ENCODE results near the gene BIN1.

Gene BIN1

GRCh38 chr2:127078028-127078427 is 28.9 kb downstream of the BIN1 start:
- no peak for DNase-seq (ENCODE audit: low read depth in 2 of 2)

GRCh38 chr2:127076924-127077323 is 30.0 kb downstream of the BIN1 start:
- no peak for DNase-seq (ENCODE audit: low read depth in 2 of 2)

- no peak for DNase-seq (ENCODE audit: low read depth in 2 of 2)
Observed at GRCh38 chr2:127076290-127076689, 30.7 kb downstream of the BIN1 start.

GRCh38 chr2:127075821-127076220 is 31.1 kb downstream of the BIN1 start:
- DNase-seq (ENCODE audit: low read depth in 2 of 2): no peak

- DNase-seq (ENCODE audit: low read depth in 2 of 2): no peak
Observed at GRCh38 chr2:127074936-127075335, 32.0 kb downstream of the BIN1 start.

GRCh38 chr2:127074358-127074757 is 32.6 kb downstream of the BIN1 start:
- DNase-seq (ENCODE audit: low read depth in 2 of 2): no peak

GRCh38 chr2:127072970-127073369 is 34.0 kb downstream of the BIN1 start:
- no peak for DNase-seq (ENCODE audit: low read depth in 2 of 2)

GRCh38 chr2:127072396-127072795 is 34.6 kb downstream of the BIN1 start:
- DNase-seq (ENCODE audit: low read depth in 2 of 2): no peak

GRCh38 chr2:127071901-127072328 is 35.0 kb downstream of the BIN1 start:
- DNase-seq (ENCODE audit: low read depth in 2 of 2): no peak

- no peak for DNase-seq (ENCODE audit: low read depth in 2 of 2)
Observed at GRCh38 chr2:127070221-127070620, 36.7 kb downstream of the BIN1 start.

- DNase-seq (ENCODE audit: low read depth in 2 of 2): no peak
Observed at GRCh38 chr2:127069536-127069935, 37.4 kb downstream of the BIN1 start.

- no peak for DNase-seq (ENCODE audit: low read depth in 2 of 2)
Observed at GRCh38 chr2:127069003-127069402, 38.0 kb downstream of the BIN1 start.

GRCh38 chr2:127068351-127068741 is 38.6 kb downstream of the BIN1 start:
- no peak for DNase-seq (ENCODE audit: low read depth in 2 of 2)

GRCh38 chr2:127067620-127068350 is 39.2 kb downstream of the BIN1 start:
- DNase-seq (ENCODE audit: low read depth in 2 of 2): peak; percentile 69

- no peak for DNase-seq (ENCODE audit: low read depth in 2 of 2)
Observed at GRCh38 chr2:127066942-127067341, 40.0 kb downstream of the BIN1 start.

- no peak for DNase-seq (ENCODE audit: low read depth in 2 of 2)
Observed at GRCh38 chr2:127065940-127066318, 41.0 kb downstream of the BIN1 start.

GRCh38 chr2:127065299-127065939 is 41.5 kb downstream of the BIN1 start:
- no peak for DNase-seq (ENCODE audit: low read depth in 2 of 2)

GRCh38 chr2:127064642-127065250 is 42.2 kb downstream of the BIN1 start:
- peak; percentile 64 to 76 for DNase-seq (ENCODE audit: low read depth in 2 of 2)

- DNase-seq (ENCODE audit: low read depth in 2 of 2): no peak
Observed at GRCh38 chr2:127063701-127064590, 43.0 kb downstream of the BIN1 start.

GRCh38 chr2:127061375-127062273 is 45.3 kb downstream of the BIN1 start:
- DNase-seq (ENCODE audit: low read depth in 2 of 2): no peak

All from stimulated activated CD4-positive, alpha-beta T cell treated with anti-CD3 and anti-CD28 coated beads, Interleukin-4, amount 100 ng/mL, for 48 hours (primary cell).